MCF 10A (cell line): ENCODE results near the gene FAM83E. TPM values are rescaled to one million over a fixed set of nuclear protein-coding genes. Genes with fewer than 3 reads are reported as not detected.

Experiments
- BruUV-seq: library from RNA; stranded (reverse); fragments of 400-500 nt; replicated peaks from 2 replicates; lab custom pipeline; 2021; lab: Mats Ljungman, UMichigan
- CTCF ChIA-PET: fragments of 300-600 bp; sonication (Branson Sonifier 250); formaldehyde crosslinking; extraction: SDS; loops from one replicate; lab custom pipeline; 2021; ENCODE audit warnings: antibody characterized with exemption, inconsistent platforms; lab: Yijun Ruan, JAX
- POLR2A ChIA-PET: fragments of 300-600, 350-650 bp; sonication (Branson Sonifier 250); formaldehyde crosslinking; extraction: SDS; loops from one replicate; lab custom pipeline; 2020; ENCODE audit warnings: antibody characterized with exemption, inconsistent platforms; lab: Yijun Ruan, JAX
- DNase-seq: peaks from one replicate; pipeline ENCODE4 v3.0.0-alpha.2; 2018; ENCODE audit not compliant: unreplicated experiment
- H3K27ac Mint-ChIP-seq: one replicate; pipeline ENCODE4 v1.8.0; 2022; ENCODE audit warnings: mild to moderate bottlenecking, low read depth, mixed read lengths; ENCODE audit not compliant: unreplicated experiment
- H3K27me3 Mint-ChIP-seq: one replicate; pipeline ENCODE4 v1.8.0; 2022; ENCODE audit warnings: mixed read lengths; ENCODE audit not compliant: insufficient read depth, unreplicated experiment
- H3K36me3 Mint-ChIP-seq: one replicate; pipeline ENCODE4 v1.8.0; 2022; ENCODE audit warnings: mild to moderate bottlenecking, moderate library complexity, mixed read lengths; ENCODE audit not compliant: insufficient read depth, unreplicated experiment
- H3K4me1 Mint-ChIP-seq: one replicate; pipeline ENCODE4 v1.8.0; 2022; ENCODE audit warnings: mixed read lengths; ENCODE audit not compliant: insufficient read depth, unreplicated experiment
- H3K4me3 Mint-ChIP-seq: one replicate; pipeline ENCODE4 v1.8.0; 2022; ENCODE audit warnings: mild to moderate bottlenecking, moderate library complexity, mixed read lengths; ENCODE audit not compliant: unreplicated experiment
- H3K9me3 Mint-ChIP-seq: one replicate; pipeline ENCODE4 v1.8.0; 2022; ENCODE audit warnings: mixed read lengths; ENCODE audit not compliant: unreplicated experiment
- intact Hi-C: fragments of 100-400 bp; cut with micrococcal nuclease; formaldehyde crosslinking; loops from 2 replicates; pipeline ENCODE4 v1.14.1; 2022
- total RNA-seq: library from RNA; stranded (reverse); gene quantifications from 2 replicates; pipeline ENCODE4 v1.2.3, GENCODE V29; 2022
- TF ChIP-seq, protein P1 (sequence below): fragments of 200-600 bp; IDR thresholded peaks from one replicate; pipeline ENCODE4 v1.8.0; 2022; ENCODE audit warnings: antibody characterized with exemption, mild to moderate bottlenecking; ENCODE audit not compliant: unreplicated experiment

FAM83E gene
- total RNA-seq, 1 experiment from 2014 or later, result 0.89 TPM

DNA sequence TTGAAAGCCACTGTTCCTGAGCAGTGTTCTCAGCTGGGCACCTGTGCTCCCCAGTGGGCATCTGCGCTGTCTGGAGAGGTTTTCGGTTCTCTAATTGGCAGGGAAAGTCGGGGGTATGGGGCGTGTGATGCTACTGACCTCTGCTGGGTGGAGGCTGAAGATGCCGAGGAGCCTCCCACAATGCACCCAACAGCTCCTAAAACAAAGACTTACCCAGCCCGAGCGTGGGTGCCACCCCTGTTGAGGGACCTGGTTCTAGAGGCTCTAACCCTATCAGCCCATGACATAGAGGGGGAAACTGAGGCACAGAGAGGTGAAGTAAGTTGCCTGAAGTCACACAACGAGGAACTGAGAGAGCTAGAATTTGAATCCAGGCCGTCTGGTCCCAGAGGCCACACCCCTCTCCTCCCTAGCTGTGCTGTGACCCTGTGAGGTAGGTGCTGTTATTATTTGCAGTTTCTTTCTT lies 6.0 kb downstream of the FAM83E start:
- H3K4me3 Mint-ChIP-seq, result no peak overlapping the region
- ChIA-PET POLR2A (interaction anchor here (0.6 to 3.0 kb wide), 3 partner anchors 10 to 219 kb away, joined by 3 to 19 read pairs (median 5); partner anchors contain the start of genes RPL18 and SPHK2), CTCF (interaction anchor here (0.6 to 2.8 kb wide), 11 partner anchors 8 to 342 kb away, joined by 3 to 17 read pairs (median 4); no protein-coding TSS in a partner anchor)
- peaks cover 5% of the 10 kb centered on the region for H3K4me1 Mint-ChIP-seq
- H3K27ac Mint-ChIP-seq, result no peak overlapping the region
- no peaks in the 10 kb centered on the region for H3K27me3 Mint-ChIP-seq
- no TSS peak for BruUV-seq
- TF ChIP-seq, protein P1, sequence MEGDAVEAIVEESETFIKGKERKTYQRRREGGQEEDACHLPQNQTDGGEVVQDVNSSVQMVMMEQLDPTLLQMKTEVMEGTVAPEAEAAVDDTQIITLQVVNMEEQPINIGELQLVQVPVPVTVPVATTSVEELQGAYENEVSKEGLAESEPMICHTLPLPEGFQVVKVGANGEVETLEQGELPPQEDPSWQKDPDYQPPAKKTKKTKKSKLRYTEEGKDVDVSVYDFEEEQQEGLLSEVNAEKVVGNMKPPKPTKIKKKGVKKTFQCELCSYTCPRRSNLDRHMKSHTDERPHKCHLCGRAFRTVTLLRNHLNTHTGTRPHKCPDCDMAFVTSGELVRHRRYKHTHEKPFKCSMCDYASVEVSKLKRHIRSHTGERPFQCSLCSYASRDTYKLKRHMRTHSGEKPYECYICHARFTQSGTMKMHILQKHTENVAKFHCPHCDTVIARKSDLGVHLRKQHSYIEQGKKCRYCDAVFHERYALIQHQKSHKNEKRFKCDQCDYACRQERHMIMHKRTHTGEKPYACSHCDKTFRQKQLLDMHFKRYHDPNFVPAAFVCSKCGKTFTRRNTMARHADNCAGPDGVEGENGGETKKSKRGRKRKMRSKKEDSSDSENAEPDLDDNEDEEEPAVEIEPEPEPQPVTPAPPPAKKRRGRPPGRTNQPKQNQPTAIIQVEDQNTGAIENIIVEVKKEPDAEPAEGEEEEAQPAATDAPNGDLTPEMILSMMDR, result peak; percentile 66
- no peaks in the 10 kb centered on the region for H3K9me3 Mint-ChIP-seq
- intact Hi-C loops, result loop anchor here (1.0 kb wide), 1 partner anchor 103 kb away; no protein-coding TSS in a partner anchor
- DNase-seq, result peak; percentile 79
- peaks cover 6% of the 10 kb centered on the region for H3K36me3 Mint-ChIP-seq

DNA sequence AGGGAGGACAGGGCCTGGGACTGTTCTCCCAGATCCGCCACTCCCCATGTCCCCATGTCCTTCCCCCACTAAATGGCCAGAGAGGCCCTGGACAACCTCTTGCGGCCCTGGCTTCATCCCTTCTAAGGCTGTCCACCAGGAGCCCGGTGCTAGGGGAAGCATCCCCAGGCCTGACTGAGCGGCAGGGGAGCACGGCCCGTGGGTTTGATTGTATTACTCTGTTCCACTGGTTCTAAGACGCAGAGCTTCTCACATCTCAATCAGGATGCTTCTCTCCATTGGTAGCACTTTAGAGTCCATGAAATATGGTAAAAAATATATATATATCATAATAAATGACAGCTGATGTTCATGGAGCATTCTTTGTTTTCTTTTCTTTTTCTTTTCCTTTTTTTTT lies 7.5 kb downstream of the FAM83E start:
- ChIA-PET POLR2A (interaction anchor here (3.0 kb wide), 1 partner anchor 11 kb away, joined by 19 read pairs; the partner anchor contains the start of genes RPL18 and SPHK2), CTCF (interaction anchor here (0.6 to 1.2 kb wide), 7 partner anchors 17 to 273 kb away, joined by 3 to 4 read pairs (median 4); no protein-coding TSS in a partner anchor)
- H3K27ac Mint-ChIP-seq, result no peak overlapping the region

DNA sequence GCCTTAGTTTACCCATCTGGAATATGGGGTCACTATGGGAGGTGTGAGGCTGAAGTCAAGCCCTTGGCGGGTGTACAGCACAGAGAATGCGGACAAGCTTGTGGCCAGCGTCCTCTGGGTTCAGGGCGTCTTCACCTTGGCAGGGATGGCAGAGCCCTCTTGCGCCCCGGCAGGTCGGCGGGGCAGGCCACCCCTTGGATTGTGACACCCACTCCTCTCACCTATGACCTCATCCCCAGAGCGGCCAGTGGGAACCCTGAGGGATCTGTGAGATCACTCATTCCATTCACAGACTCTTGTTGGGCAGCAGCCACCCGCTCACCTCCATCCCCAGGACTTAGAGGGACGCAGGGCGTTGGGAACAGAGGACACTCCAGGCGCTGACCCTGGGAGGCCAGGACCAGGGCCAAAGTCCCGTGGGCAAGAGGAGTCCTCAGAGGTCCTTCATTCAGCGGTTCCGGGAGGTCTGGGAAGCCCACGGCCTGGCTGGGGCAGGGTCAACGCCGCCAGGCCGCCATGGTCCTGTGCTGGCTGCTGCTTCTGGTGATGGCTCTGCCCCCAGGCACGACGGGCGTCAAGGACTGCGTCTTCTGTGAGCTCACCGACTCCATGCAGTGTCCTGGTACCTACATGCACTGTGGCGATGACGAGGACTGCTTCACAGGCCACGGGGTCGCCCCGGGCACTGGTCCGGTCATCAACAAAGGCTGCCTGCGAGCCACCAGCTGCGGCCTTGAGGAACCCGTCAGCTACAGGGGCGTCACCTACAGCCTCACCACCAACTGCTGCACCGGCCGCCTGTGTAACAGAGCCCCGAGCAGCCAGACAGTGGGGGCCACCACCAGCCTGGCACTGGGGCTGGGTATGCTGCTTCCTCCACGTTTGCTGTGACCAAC lies 8.2 kb downstream of the FAM83E start, which contains the start of gene SPACA4:
SPACA4 (plus strand) TSS at position 280 of the 896 bp plus-strand sequence; CDS start at position 517, 237 bp downstream.
- H3K4me3 Mint-ChIP-seq, result no peak within 1 kb of the TSS

More for the DNA sequence above, 7.5 kb downstream of the FAM83E start:
- H3K27me3 Mint-ChIP-seq, result no peaks in the 10 kb centered on the region
- no peak overlapping the region for H3K4me3 Mint-ChIP-seq
- intact Hi-C loops, result no loop called here
- H3K36me3 Mint-ChIP-seq, result no peaks in the 10 kb centered on the region
- no peaks in the 10 kb centered on the region for H3K4me1 Mint-ChIP-seq
- TF ChIP-seq, protein P1, result no peak
- no peaks in the 10 kb centered on the region for H3K9me3 Mint-ChIP-seq
- BruUV-seq, result no TSS peak
- DNase-seq, result no peak

More for the DNA sequence above, 8.2 kb downstream of the FAM83E start, which contains the start of gene SPACA4:
- TF ChIP-seq, protein P1, result no peak
- no peaks in the 10 kb centered on the region for H3K4me1 Mint-ChIP-seq
- ChIA-PET POLR2A (no interaction called here), CTCF (interaction anchor here (0.6 to 1.1 kb wide), 7 partner anchors 10 to 248 kb away, joined by 3 to 6 read pairs (median 4); no protein-coding TSS in a partner anchor)
- intact Hi-C loops, result no loop called here
- no peaks in the 10 kb centered on the region for H3K27me3 Mint-ChIP-seq
- H3K27ac Mint-ChIP-seq, result no peak within 1 kb of the TSS
- no peaks in the 10 kb centered on the region for H3K9me3 Mint-ChIP-seq
- no TSS peak for BruUV-seq
- DNase-seq, result no peak
- no peaks in the 10 kb centered on the region for H3K36me3 Mint-ChIP-seq
